AG09309 (cell line): Measurements from ENCODE around the gene MEIS1.

Experiments used
- DNase-seq: peaks from one replicate; pipeline ENCODE4 v3.0.0-alpha.2; 2010; ENCODE audit warnings: low read depth
- H3K4me3 ChIP-seq: 2 replicates; pipeline ENCODE4 v1.5.1; 2011; ENCODE audit warnings: mild to moderate bottlenecking, low read depth, low read length, moderate library complexity; ENCODE audit not compliant: control insufficient read depth
- TF ChIP-seq, protein P1 (sequence below): IDR thresholded peaks from 2 replicates; pipeline ENCODE4 v1.5.1; 2011; ENCODE audit warnings: mild to moderate bottlenecking, low read depth, low read length, inconsistent platforms; ENCODE audit not compliant: insufficient read depth, control insufficient read depth; ENCODE audit errors: missing control alignments

MEIS1 gene

GRCh38 chr2:66541646-66542045 lies 106.7 kb downstream of the MEIS1 start:
- no peak overlapping the region for H3K4me3 ChIP-seq
- TF ChIP-seq, protein P1, sequence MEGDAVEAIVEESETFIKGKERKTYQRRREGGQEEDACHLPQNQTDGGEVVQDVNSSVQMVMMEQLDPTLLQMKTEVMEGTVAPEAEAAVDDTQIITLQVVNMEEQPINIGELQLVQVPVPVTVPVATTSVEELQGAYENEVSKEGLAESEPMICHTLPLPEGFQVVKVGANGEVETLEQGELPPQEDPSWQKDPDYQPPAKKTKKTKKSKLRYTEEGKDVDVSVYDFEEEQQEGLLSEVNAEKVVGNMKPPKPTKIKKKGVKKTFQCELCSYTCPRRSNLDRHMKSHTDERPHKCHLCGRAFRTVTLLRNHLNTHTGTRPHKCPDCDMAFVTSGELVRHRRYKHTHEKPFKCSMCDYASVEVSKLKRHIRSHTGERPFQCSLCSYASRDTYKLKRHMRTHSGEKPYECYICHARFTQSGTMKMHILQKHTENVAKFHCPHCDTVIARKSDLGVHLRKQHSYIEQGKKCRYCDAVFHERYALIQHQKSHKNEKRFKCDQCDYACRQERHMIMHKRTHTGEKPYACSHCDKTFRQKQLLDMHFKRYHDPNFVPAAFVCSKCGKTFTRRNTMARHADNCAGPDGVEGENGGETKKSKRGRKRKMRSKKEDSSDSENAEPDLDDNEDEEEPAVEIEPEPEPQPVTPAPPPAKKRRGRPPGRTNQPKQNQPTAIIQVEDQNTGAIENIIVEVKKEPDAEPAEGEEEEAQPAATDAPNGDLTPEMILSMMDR, result no peak
- DNase-seq, result no peak

GRCh38 chr2:66543257-66543767 lies 108.4 kb downstream of the MEIS1 start:
- no peak for DNase-seq
- H3K4me3 ChIP-seq, result no peak overlapping the region
- TF ChIP-seq, protein P1, result no peak

- H3K4me3 ChIP-seq, result no peak overlapping the region
- TF ChIP-seq, protein P1, result no peak
- no peak for DNase-seq
Measured at GRCh38 chr2:66544258-66544657, 109.3 kb downstream of the MEIS1 start.

DNA sequence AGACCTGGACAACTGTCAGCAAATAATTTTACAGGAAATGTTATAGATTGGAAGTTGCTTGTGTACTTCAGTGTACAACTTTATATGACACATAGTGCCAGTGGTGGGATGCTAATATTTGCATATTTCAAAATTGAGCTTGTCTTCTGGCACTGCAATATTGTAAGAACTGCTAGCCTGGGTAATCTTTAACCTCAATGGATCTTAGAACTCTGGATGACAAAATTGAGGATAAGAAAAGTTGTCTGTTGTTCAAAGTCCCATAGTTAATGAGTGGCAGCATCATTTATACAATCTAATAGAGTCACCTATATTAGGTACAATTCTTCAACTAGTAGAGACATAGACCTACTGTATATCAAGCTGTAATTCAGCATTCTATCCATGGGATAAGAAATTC lies 110.3 kb downstream of the MEIS1 start:
- H3K4me3 ChIP-seq, result no peak overlapping the region
- TF ChIP-seq, protein P1, result no peak
- DNase-seq, result no peak

- TF ChIP-seq, protein P1, result no peak
- DNase-seq, result no peak
- no peak overlapping the region for H3K4me3 ChIP-seq
Measured at GRCh38 chr2:66547118-66547517, 112.2 kb downstream of the MEIS1 start.

DNA sequence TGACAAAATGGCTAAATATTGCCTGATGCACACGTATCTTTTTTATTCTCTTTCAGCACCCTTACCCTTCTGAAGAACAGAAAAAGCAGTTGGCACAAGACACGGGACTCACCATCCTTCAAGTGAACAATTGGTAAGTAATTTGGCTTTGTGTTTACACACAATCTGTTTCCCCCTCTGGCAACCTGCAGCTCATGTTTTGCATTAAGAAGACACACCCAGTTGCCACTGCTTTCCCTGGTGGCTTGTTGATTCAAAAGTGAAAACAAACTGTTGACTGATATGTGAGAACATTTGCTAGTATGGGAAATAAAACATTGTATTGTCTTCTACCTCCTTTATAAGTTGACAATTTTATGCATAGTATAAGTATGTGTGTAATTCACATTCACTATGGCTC lies 113.0 kb downstream of the MEIS1 start:
- no peak overlapping the region for H3K4me3 ChIP-seq
- TF ChIP-seq, protein P1, result no peak
- DNase-seq, result no peak

DNA sequence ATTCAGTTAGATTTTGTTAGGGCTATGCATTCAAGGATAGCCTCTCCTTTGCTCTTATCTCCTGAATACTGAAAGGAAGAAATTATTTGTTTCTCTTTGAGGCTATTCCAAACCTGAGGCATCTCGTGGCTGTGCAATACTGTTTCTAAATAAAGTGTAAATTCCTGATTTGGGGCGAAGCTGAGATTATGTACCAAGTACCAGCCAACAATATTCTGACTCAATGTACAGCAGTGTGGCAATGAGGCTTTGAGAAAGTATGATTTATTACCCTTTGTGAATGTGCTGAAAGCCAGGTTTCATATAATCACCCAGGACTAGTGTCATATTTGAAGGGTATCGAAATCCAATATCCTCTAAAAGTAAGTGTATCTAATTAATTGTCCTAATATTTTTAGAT lies 113.5 kb downstream of the MEIS1 start:
- no peak overlapping the region for H3K4me3 ChIP-seq
- TF ChIP-seq, protein P1, result no peak
- no peak for DNase-seq
